Measurements from ENCODE around the gene MYO1E.

The MYO1E gene

DNA sequence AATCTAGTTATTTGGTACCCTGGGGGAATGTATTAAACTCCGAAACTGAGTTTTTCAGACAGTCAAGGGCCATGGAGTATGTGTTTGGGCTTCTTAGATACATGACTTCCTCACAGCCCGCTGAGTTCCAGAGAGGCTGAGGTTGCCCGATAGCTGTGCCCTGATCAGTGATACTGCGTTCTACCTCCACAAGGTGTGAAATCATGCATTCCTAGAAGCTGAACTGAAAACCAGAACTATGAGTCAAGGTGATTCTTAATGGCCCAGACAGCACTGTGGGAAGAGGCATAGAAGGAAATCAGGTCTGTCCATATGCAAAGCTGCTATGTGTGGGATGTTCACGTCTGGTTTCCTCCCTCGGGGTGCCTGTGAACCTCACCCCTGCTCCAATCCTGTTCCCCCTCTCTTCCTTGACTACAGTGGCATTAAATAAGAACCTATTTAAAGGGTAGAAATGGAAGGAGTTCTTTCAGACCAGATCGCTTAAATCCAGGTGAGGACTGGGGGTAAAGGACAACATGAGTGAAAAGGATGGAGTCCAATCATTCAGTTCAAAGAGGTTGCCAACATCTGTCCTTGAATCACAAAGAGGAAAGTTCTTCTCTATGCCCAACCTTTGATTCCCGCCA lies 74.3 kb downstream of the MYO1E start:
- peaks cover 67% of the 10 kb centered on the region for H3K4me1 ChIP-seq (ENCODE audit: control insufficient read depth, insufficient read depth, low read length)
- H3K4me3 ChIP-seq (ENCODE audit: low read length): no peak overlapping the region
- H3K4me2 ChIP-seq (ENCODE audit: low read length): no peak overlapping the region
- H3K9me3 ChIP-seq (replicated peaks; ENCODE audit: low read length): no peaks in the 10 kb centered on the region
- no peaks in the 10 kb centered on the region for H3K27me3 ChIP-seq (ENCODE audit: control insufficient read depth, insufficient read depth, low read length)
- H3K9ac ChIP-seq (ENCODE audit: low read depth, low read length): peak overlapping the region; percentile 74
- H3K36me3 ChIP-seq (ENCODE audit: insufficient read depth, low read length): no peaks in the 10 kb centered on the region

DNA sequence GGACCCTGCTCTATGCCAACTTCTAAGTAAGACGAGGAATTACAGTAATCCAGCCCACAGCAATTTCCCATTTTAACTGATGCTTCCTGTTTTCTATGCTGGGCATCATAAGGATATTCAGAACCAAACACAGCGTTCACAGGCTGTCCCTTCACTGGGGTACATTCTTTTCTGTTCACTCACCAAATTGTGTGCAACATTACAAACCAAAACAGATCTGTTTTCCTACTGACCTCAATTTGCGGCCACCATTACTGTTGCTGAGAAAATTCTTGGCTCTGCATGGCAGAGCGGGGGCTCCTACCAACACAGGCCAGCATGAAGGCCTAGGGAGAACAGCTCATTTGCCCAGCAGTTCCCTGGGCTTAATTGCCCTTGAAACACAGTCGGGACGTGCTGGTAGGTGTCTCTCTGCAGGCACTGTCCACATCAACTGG lies 76.5 kb downstream of the MYO1E start:
- Histone ChIP-seq H3K4me2 (ENCODE audit: low read length) (peak overlapping the region; percentile 78), H3K36me3 (ENCODE audit: insufficient read depth, low read length) (no peaks in the 10 kb centered on the region), H3K27me3 (ENCODE audit: control insufficient read depth, insufficient read depth, low read length) (no peaks in the 10 kb centered on the region), H3K4me3 (ENCODE audit: low read length) (peak overlapping the region; percentile 55), H3K9ac (ENCODE audit: low read depth, low read length) (peak overlapping the region; percentile 90), H3K9me3 (replicated peaks; ENCODE audit: low read length) (no peaks in the 10 kb centered on the region), H3K4me1 (ENCODE audit: control insufficient read depth, insufficient read depth, low read length) (peaks cover 62% of the 10 kb centered on the region)

DNA sequence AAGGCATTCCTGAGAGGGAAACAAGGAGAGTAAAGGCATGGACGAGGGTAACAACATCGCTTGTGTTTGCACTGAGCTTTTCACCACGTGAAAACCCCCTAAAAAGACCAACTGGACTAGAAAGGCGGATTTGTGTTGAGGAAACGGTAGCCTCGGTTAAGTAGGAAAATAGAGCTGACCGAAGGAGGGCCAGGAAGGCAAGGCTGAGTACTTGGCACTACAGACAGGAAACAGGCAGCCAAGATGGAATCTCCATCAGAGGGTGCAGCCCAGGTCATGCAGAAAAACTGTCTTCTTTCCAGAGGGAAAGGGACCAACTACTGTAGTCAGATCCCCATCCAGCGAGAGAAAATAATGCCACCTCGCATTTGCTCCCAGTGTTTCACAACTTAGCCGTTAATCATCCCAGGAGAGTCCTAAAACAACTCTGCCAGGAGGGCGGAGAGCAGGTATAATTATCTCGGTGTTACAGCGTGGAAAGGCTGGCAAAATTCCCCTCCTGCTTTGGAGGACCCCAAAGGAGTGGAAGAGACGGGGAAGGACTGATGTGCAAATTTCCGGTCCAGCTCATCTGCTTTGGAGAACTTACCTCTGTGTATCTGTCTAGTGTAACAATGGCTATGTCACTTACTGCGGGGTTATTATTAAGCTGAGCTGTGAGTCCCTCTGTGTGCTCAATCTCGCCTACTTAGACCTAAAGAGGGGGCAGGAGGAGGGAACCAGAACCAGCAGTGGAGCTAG lies 77.2 kb downstream of the MYO1E start:
- Histone ChIP-seq H3K9me3 (replicated peaks; ENCODE audit: low read length) (no peaks in the 10 kb centered on the region), H3K4me3 (ENCODE audit: low read length) (peak overlapping the region; percentile 50), H3K9ac (ENCODE audit: low read depth, low read length) (peak overlapping the region; percentile 90), H3K4me1 (ENCODE audit: control insufficient read depth, insufficient read depth, low read length) (peaks cover 62% of the 10 kb centered on the region), H3K36me3 (ENCODE audit: insufficient read depth, low read length) (no peaks in the 10 kb centered on the region), H3K4me2 (ENCODE audit: low read length) (peak overlapping the region; percentile 75), H3K27me3 (ENCODE audit: control insufficient read depth, insufficient read depth, low read length) (no peaks in the 10 kb centered on the region)

DNA sequence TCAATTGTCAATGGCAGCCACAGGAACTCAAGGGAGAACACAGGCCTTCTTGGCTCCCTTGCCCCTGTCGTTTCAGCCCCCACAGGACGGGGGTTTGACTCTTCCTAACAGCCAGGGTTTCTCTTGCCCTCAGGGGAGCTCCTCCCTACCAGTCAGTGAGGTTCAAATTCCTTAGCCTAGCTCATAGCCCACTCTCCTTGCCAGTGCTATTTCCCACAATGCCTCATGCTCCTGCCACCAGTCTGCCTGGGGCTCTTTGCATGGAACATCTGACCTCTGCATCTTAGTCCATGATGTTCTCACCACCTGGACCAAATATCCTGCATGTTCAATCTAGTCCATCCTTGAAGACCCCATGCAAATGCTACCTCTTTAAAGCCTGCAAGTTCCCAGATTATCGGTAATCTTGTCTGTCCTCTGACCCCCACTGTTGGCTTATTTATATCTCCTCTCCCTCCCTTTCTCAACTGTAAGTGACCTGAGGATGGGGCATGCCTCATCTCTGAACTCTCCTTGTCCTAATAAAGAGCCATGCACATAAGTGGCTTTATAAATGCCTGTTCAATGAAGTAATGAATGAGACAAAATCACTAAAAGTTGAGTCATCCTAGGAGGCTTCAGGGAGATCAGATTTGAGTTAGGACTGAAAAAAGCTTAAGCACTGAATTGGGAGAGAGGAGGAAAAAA lies 78.0 kb downstream of the MYO1E start:
- H3K27me3 ChIP-seq (ENCODE audit: control insufficient read depth, insufficient read depth, low read length): no peaks in the 10 kb centered on the region
- H3K4me3 ChIP-seq (ENCODE audit: low read length): peak overlapping the region; percentile 50
- H3K9me3 ChIP-seq (replicated peaks; ENCODE audit: low read length): no peaks in the 10 kb centered on the region
- peak overlapping the region; percentile 75 for H3K4me2 ChIP-seq (ENCODE audit: low read length)
- H3K9ac ChIP-seq (ENCODE audit: low read depth, low read length): peak overlapping the region; percentile 90
- H3K36me3 ChIP-seq (ENCODE audit: insufficient read depth, low read length): no peaks in the 10 kb centered on the region
- H3K4me1 ChIP-seq (ENCODE audit: control insufficient read depth, insufficient read depth, low read length): peaks cover 64% of the 10 kb centered on the region

DNA sequence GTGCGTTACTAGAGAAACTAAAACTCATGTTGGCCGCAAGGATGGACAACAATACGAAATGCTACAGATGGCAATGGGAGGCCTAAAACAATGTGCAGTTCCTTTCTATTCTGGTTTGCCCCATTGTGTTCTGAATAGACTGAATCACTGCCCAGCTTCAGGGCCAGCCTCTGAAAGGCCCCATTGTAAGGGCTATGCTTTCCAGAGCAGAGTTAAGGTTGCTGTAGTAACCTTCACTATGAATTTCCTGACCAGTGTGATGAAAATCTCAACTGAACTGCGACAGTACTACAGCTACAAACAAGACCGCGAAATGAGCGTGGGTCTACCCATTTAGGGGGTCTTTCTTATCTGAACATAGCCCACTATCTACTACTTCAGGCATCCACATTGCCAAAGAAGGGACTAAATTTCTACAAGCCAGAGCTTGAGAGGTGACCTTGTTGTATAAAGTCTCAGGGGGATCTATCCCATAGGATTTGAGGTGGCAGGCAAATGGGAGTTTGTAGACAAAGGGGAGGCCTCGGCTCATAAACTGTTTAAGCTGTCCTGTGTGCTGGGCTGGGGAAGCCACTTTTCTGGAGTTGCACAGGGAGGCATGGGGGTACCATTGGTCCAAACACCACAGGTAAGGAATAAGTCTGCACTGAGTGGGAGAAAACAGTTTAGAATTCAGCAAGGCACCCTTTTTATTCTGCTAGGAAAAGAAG lies 80.1 kb downstream of the MYO1E start:
- Histone ChIP-seq H3K9ac (ENCODE audit: low read depth, low read length) (no peak overlapping the region), H3K4me1 (ENCODE audit: control insufficient read depth, insufficient read depth, low read length) (peaks cover 51% of the 10 kb centered on the region), H3K9me3 (replicated peaks; ENCODE audit: low read length) (no peaks in the 10 kb centered on the region), H3K27me3 (ENCODE audit: control insufficient read depth, insufficient read depth, low read length) (no peaks in the 10 kb centered on the region), H3K36me3 (ENCODE audit: insufficient read depth, low read length) (no peaks in the 10 kb centered on the region), H3K4me2 (ENCODE audit: low read length) (no peak overlapping the region), H3K4me3 (ENCODE audit: low read length) (no peak overlapping the region)

DNA sequence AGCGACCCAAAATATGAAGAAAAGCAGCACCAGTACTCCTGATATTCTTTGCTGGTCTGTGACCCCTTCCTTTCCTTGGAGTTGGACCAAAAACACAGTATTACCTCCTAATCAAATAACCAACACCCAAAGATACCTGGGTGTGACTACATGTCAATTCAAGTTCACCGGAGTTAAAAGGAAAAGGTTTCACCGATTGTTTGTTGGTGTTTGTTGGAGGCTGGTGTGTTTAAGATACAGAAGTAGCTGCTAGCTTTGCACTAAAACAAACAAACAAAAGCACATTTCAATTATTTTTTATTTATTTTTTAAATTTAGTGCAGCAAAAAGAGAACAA lies 81.5 kb downstream of the MYO1E start:
- Histone ChIP-seq H3K4me3 (ENCODE audit: low read length) (no peak overlapping the region), H3K4me1 (ENCODE audit: control insufficient read depth, insufficient read depth, low read length) (peaks cover 43% of the 10 kb centered on the region), H3K27me3 (ENCODE audit: control insufficient read depth, insufficient read depth, low read length) (no peaks in the 10 kb centered on the region), H3K9me3 (replicated peaks; ENCODE audit: low read length) (no peaks in the 10 kb centered on the region), H3K9ac (ENCODE audit: low read depth, low read length) (no peak overlapping the region), H3K36me3 (ENCODE audit: insufficient read depth, low read length) (no peaks in the 10 kb centered on the region), H3K4me2 (ENCODE audit: low read length) (no peak overlapping the region)

DNA sequence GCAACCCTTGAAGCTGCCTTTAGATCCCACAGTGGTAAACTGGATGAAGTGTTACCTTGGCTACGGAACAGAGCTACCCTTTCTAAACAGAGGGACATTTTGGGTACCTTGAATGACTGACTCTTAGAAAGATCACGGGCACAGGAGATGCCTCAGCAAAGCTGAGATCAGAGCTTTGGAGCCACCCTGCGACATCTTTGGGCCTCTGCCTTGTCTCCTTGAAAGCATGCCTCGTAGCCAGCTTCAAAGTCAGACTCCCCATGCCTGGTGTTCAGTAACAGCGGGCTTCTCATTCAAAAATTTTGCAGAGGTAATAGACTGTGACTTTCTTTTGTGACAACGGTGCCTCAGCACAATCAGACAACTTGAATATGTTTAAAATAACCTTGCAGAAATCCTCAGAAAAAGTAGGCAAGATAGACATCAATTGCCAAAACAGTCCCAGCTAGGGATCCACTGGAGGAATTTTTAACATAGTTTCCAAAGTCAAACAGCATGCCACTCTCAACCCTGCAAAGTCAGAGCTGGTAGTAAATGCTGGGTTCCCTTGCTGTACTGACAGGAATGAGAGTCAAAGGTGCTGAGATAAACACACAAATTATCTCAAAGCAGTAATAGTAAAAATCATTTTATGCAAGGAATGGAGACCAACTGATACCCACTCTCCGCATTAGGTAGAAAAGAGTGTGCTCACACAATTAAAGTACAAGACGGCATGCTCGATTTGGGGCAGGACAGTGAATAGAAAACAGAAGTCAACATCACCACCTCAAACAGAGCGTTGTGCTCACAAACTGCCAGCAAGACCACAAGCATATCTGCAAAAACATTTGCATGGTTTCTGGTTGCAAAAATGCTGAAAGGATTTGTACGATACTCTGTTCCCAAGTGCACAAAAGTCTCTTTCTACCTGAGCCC lies 82.1 kb downstream of the MYO1E start:
- Histone ChIP-seq H3K36me3 (ENCODE audit: insufficient read depth, low read length) (no peaks in the 10 kb centered on the region), H3K4me2 (ENCODE audit: low read length) (peak overlapping the region; percentile 37), H3K27me3 (ENCODE audit: control insufficient read depth, insufficient read depth, low read length) (no peaks in the 10 kb centered on the region), H3K4me1 (ENCODE audit: control insufficient read depth, insufficient read depth, low read length) (peaks cover 38% of the 10 kb centered on the region), H3K9ac (ENCODE audit: low read depth, low read length) (peak overlapping the region; percentile 17), H3K9me3 (replicated peaks; ENCODE audit: low read length) (no peaks in the 10 kb centered on the region), H3K4me3 (ENCODE audit: low read length) (no peak overlapping the region)

DNA sequence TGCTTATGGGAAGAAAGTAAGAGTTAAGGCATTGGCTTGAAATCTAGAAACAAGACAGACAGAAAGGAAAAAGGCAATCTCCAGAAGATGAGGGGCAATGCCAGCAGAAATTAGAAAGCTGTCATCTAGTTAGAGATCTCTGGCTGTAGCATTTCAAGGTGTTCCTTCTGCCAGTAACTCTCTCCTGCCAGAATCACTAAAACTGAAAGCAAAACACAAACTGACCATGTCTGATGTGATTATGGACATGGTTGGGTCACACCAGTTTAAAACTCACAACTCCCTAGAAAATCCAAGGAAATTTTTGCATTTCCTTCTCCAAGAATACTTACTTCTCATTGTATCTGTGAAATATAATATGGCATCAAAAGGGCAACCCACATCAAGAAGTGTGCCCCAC lies 83.1 kb downstream of the MYO1E start:
- Histone ChIP-seq H3K4me3 (ENCODE audit: low read length) (no peak overlapping the region), H3K9ac (ENCODE audit: low read depth, low read length) (no peak overlapping the region), H3K9me3 (replicated peaks; ENCODE audit: low read length) (no peaks in the 10 kb centered on the region), H3K4me1 (ENCODE audit: control insufficient read depth, insufficient read depth, low read length) (peaks cover 29% of the 10 kb centered on the region), H3K4me2 (ENCODE audit: low read length) (peak overlapping the region; percentile 37), H3K27me3 (ENCODE audit: control insufficient read depth, insufficient read depth, low read length) (no peaks in the 10 kb centered on the region), H3K36me3 (ENCODE audit: insufficient read depth, low read length) (no peaks in the 10 kb centered on the region)

DNA sequence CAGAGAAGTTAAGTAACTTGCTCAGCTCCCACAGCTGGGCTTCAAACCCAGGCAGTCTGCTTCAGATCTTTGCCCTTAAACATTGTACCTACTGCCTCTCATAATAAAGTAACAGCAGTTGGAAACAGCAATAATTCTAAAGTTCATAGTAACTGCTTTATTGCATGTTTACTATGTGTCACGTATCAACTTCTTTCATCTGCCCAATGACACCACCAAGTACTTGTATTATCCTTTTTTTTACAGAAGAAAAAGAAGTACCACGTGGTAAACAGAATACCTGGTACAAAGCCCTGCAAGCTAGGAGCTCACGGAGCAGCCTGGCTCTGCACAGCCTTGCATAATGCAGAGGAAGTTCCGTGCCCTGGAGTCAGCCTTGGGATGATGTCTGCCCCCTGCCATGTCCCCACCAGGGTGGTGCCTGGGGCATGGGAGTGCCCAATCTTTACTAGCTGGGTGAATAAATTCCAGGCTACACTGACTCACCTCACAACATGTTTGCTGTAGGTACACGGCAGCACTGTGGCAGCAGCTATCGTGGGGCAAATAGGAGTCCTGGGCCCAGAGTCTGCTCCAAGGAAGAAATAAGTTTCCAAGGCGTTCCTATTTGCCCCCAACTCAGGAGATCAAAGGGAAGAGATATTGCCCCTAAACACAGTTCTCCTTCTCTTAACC lies 88.8 kb downstream of the MYO1E start:
- H3K9me3 ChIP-seq (replicated peaks; ENCODE audit: low read length): no peaks in the 10 kb centered on the region
- H3K9ac ChIP-seq (ENCODE audit: low read depth, low read length): no peak overlapping the region
- no peaks in the 10 kb centered on the region for H3K27me3 ChIP-seq (ENCODE audit: control insufficient read depth, insufficient read depth, low read length)
- H3K4me1 ChIP-seq (ENCODE audit: control insufficient read depth, insufficient read depth, low read length): peaks cover 3% of the 10 kb centered on the region
- H3K4me3 ChIP-seq (ENCODE audit: low read length): no peak overlapping the region
- H3K36me3 ChIP-seq (ENCODE audit: insufficient read depth, low read length): no peaks in the 10 kb centered on the region
- no peak overlapping the region for H3K4me2 ChIP-seq (ENCODE audit: low read length)

DNA sequence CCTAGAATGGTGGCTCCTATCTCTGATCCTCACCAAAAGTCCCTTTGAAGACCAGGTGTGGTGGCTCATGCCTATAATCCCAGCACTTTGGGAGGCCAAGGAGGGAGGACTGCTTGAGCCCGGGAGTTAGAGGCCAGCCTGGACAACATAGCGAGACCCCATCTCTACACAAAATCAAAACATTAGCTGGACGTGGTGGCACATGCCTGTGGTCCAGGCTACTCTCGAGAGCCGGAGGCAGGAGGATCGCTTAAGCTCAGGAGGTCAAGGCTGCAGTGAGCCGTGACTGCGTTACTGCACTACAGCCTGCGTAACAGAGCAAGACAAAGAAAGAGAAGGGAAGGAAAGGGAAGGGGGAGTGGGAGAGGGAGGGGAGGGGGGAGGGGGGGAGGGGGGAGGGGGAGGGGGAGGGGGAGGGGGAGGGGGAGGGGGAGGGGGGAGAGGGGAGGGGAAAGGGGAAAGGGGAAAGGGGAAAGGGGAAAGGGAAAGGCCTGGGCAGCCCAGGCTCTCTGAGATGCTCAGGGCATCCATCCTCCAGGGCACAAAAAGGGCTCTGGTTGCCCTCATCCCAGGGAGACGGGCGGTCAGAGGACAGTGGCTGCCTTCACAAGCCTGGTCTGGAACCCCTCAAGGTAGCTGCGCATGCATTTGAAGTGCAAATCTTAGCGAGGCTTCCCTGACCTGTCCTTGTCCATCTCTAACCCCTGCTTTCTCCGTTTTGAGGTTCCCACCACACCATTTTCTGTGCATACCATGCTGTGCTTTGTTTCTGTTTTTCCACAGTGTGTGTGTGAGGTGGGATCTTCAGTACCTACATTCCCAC lies 89.9 kb downstream of the MYO1E start:
- H3K9ac ChIP-seq (ENCODE audit: low read depth, low read length): no peak overlapping the region
- H3K4me1 ChIP-seq (ENCODE audit: control insufficient read depth, insufficient read depth, low read length): peaks cover 3% of the 10 kb centered on the region
- H3K36me3 ChIP-seq (ENCODE audit: insufficient read depth, low read length): no peaks in the 10 kb centered on the region
- no peaks in the 10 kb centered on the region for H3K9me3 ChIP-seq (replicated peaks; ENCODE audit: low read length)
- H3K4me2 ChIP-seq (ENCODE audit: low read length): no peak overlapping the region
- H3K27me3 ChIP-seq (ENCODE audit: control insufficient read depth, insufficient read depth, low read length): no peaks in the 10 kb centered on the region
- H3K4me3 ChIP-seq (ENCODE audit: low read length): no peak overlapping the region

Data from skeletal muscle satellite cell (primary cell).